Hepatic stellate cell (primary cell): Measurements from ENCODE around the gene GJB3.

Experiments used
- DNase-seq: peaks from one replicate; pipeline ENCODE4 v3.0.0; 2011; ENCODE audit warnings: low spot score

The GJB3 gene

GRCh38 chr1:34825455-34826091, 44.6 kb downstream of the GJB3 start:
- no peak for DNase-seq

GRCh38 chr1:34827341-34827941, 46.4 kb downstream of the GJB3 start:
- DNase-seq: no peak

GRCh38 chr1:34828611-34829010, 47.6 kb downstream of the GJB3 start:
- DNase-seq: no peak

GRCh38 chr1:34829250-34829649, 48.2 kb downstream of the GJB3 start:
- DNase-seq: no peak

- DNase-seq: no peak
These were observed 50.8 kb downstream of the GJB3 start for GRCh38 chr1:34831721-34832246.

GRCh38 chr1:34833711-34834110, 52.7 kb downstream of the GJB3 start:
- DNase-seq: no peak
